Skeletal muscle satellite cell (primary cell): ENCODE data around the gene CCDC148. TPM values are rescaled to one million over a fixed set of nuclear protein-coding genes. Genes with fewer than 3 reads are reported as not detected.

Experiments used
- H3K27me3 ChIP-seq: 2 replicates; pipeline ENCODE4 v1.7.0; 2013; ENCODE audit warnings: low read length; ENCODE audit not compliant: control insufficient read depth, insufficient read depth
- H3K36me3 ChIP-seq: 2 replicates; pipeline ENCODE4 v1.7.0; 2013; ENCODE audit warnings: mild to moderate bottlenecking, control low read depth, low read length; ENCODE audit not compliant: insufficient read depth
- H3K4me1 ChIP-seq: 2 replicates; pipeline ENCODE4 v1.7.0; 2013; ENCODE audit warnings: low read length; ENCODE audit not compliant: control insufficient read depth, insufficient read depth
- H3K4me2 ChIP-seq: 2 replicates; pipeline ENCODE4 v1.7.0; 2013; ENCODE audit warnings: mild to moderate bottlenecking, low read length
- H3K4me3 ChIP-seq: 2 replicates; pipeline ENCODE4 v1.7.0; 2013; ENCODE audit warnings: low read length
- H3K9ac ChIP-seq: 2 replicates; pipeline ENCODE4 v1.7.0; 2013; ENCODE audit warnings: mild to moderate bottlenecking, low read depth, low read length, moderate library complexity
- H3K9me3 ChIP-seq: replicated peaks from 2 replicates; pipeline ENCODE4 v1.7.0; 2013; ENCODE audit warnings: mild to moderate bottlenecking, control low read depth, low read length
- small RNA-seq: library from RNA; depleted of rRNA; stranded (forward); fragments of <200 nt; gene quantifications from one replicate; pipeline ENCODE3, GENCODE V24; 2012

Gene CCDC148

DNA sequence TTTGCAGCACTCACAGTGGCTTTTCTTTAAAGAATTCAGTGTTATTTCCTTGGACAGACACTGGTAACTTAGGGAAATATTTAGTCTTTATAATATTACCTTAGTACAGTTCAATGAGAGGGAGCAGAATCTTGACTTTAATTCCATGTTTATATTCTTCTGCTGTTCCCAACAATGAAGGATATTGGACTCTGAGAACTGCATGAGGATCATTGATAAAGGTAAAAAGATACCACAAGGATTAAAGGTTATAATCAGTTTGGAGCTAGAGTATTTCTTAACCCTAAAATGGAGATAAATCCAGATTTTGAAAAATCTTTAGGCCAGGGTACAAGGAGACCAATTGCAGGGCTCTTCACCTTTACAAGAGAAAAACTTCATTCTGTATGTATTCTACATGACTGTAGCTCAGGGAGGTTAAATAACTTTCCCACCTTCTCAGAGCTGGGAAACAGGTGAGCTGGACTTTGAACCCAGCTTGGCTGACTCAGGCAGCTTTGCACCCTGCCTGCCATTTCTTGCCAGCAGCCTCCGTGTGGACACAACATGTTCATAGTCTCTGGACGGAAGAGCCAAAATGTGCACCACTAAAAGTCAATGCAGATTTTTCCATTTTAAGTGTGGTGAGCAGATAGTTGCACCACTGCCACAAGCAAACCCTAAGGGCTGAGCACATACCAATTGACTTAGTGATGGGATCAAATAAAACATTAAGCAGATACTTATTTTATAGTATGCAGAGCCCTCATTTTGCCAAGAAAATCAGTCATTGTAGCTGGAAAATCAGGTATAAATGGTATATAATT, 328.2 kb downstream of the CCDC148 start:
- H3K4me2 ChIP-seq = no peak overlapping the region
- no peak overlapping the region for H3K4me3 ChIP-seq
- H3K9me3 ChIP-seq = no peaks in the 10 kb centered on the region
- no peak overlapping the region for H3K9ac ChIP-seq
- no peaks in the 10 kb centered on the region for H3K4me1 ChIP-seq
- H3K36me3 ChIP-seq = no peaks in the 10 kb centered on the region
- peaks cover 13% of the 10 kb centered on the region for H3K27me3 ChIP-seq

- Histone ChIP-seq H3K36me3 (no peaks in the 10 kb centered on the region), H3K4me2 (no peak overlapping the region), H3K4me1 (no peaks in the 10 kb centered on the region), H3K9me3 (no peaks in the 10 kb centered on the region), H3K9ac (no peak overlapping the region), H3K27me3 (peaks cover 17% of the 10 kb centered on the region), H3K4me3 (no peak overlapping the region)
Observed at GRCh38 chr2:158127380-158127804, 329.2 kb downstream of the CCDC148 start.

GRCh38 chr2:158125756-158126498, 330.6 kb downstream of the CCDC148 start:
- H3K4me2 ChIP-seq = no peak overlapping the region
- H3K9ac ChIP-seq = no peak overlapping the region
- H3K9me3 ChIP-seq = no peaks in the 10 kb centered on the region

GRCh38 chr2:158124896-158125295, 331.7 kb downstream of the CCDC148 start:
- Histone ChIP-seq H3K4me3 (no peak overlapping the region), H3K9me3 (no peaks in the 10 kb centered on the region), H3K9ac (no peak overlapping the region), H3K27me3 (peaks cover 19% of the 10 kb centered on the region), H3K4me2 (no peak overlapping the region), H3K36me3 (no peaks in the 10 kb centered on the region), H3K4me1 (no peaks in the 10 kb centered on the region)

More at GRCh38 chr2:158125756-158126498, 330.6 kb downstream of the CCDC148 start:
- Histone ChIP-seq H3K4me3 (no peak overlapping the region), H3K27me3 (peaks cover 19% of the 10 kb centered on the region), H3K4me1 (no peaks in the 10 kb centered on the region), H3K36me3 (no peaks in the 10 kb centered on the region)

Small RNAs within 50 kb of the gene (small RNA-seq; reads per million reads assigned to genes)
- gene RN7SL393P = not detected
